ENCODE results near the gene MYO16.
"Not testable (repeated sequence)": the region's sequence is repeated elsewhere in the genome, so short reads cannot be mapped to it uniquely, and the experiment has no call there.

- not testable (repeated sequence) for TF ChIP-seq ZSCAN23 (tag by site-specific recombination; IDR thresholded peaks at IDR 0.05); ZNF660 (tag by site-specific recombination; IDR thresholded peaks at IDR 0.05); CTCF (tag by site-specific recombination; IDR thresholded peaks at IDR 0.05); ZXDB (tag by site-specific recombination; IDR thresholded peaks at IDR 0.05); MEIS1 (CRISPR knock-in tag; IDR thresholded peaks at IDR 0.05; ENCODE audit: borderline replicate concordance); ZSCAN18 (tag by site-specific recombination; IDR thresholded peaks at IDR 0.05); YY1 (tag by site-specific recombination; IDR thresholded peaks at IDR 0.05); ZNF2 (tag by site-specific recombination; IDR thresholded peaks at IDR 0.05); ZNF670 (tag by site-specific recombination; IDR thresholded peaks at IDR 0.05; ENCODE audit: low read depth)
These were observed 153.1 kb downstream of the MYO16 start for GRCh38 chr13:108782480-108782879.

All from HEK293 (cell line).